GM12878 (cell line): ENCODE data around the gene CD93. TPM values are rescaled to one million over a fixed set of nuclear protein-coding genes. Genes with fewer than 3 reads are reported as not detected.

ENCODE experiments used
- ATAC-seq: fragments of 200-7000 bp; cut with Tn5 transposase; 3 replicates; pipeline ENCODE4 v1.9.1; 2020; ENCODE audit warnings: mild to moderate bottlenecking, moderate library complexity
- BruUV-seq: library from RNA; stranded (reverse); fragments of 400-500 nt; replicated peaks from 2 replicates; lab custom pipeline; 2021; lab: Mats Ljungman, UMichigan
- CTCF ChIA-PET: fragments of 300-600 bp; sonication (Branson Sonifier 250); formaldehyde crosslinking; extraction: SDS; loops from one replicate; lab custom pipeline; 2021; ENCODE audit warnings: inconsistent platforms; lab: Yijun Ruan, JAX
- POLR2A ChIA-PET: fragments of 350-600 bp; formaldehyde crosslinking; extraction: SDS; loops from one replicate; lab custom pipeline; 2021; ENCODE audit warnings: inconsistent platforms; lab: Charles Lee
- RAD21 ChIA-PET: fragments of 300-600 bp; sonication (Branson Sonifier 250); formaldehyde crosslinking; loops from one replicate; lab custom pipeline; 2023; ENCODE audit warnings: antibody characterized with exemption; ENCODE audit not compliant: unreplicated experiment; lab: Charles Lee
- SMC1A ChIA-PET: fragments of 300-600 bp; sonication (Branson Sonifier 250); formaldehyde crosslinking; loops from one replicate; lab custom pipeline; 2023; ENCODE audit not compliant: unreplicated experiment, uncharacterized antibody; lab: Charles Lee
- DNase-seq: peaks from one replicate; pipeline ENCODE4 v3.0.0-alpha.2; 2011; ENCODE audit warnings: low read depth, low spot score
- FAIRE-seq: peaks from 3 replicates; lab custom pipeline; 2011; peaks lifted over from hg19 to GRCh38; lab: Jason Lieb, UNC
- H2AFZ ChIP-seq: 2 replicates; pipeline ENCODE4 v1.6.0; 2011; ENCODE audit warnings: low read depth, low read length, control low read depth; ENCODE audit not compliant: control insufficient read depth
- H3K27ac ChIP-seq: 2 replicates; pipeline ENCODE4 v1.5.1; 2011; ENCODE audit warnings: control low read depth; ENCODE audit not compliant: control insufficient read depth, insufficient read depth
- H3K27me3 ChIP-seq, 2 experiments: replicated peaks in 1 of 2; 2 replicates each; pipeline versions ENCODE4 v1.6.0 to v1.6.1; 2011; ENCODE audit warnings: low read length in 1 of 2; ENCODE audit not compliant: control insufficient read depth in 2 of 2, insufficient read depth in 2 of 2
- H3K36me3 ChIP-seq, 2 experiments: 2 replicates each; pipeline ENCODE4 v1.5.1; 2011; ENCODE audit warnings: low read length in 1 of 2; ENCODE audit not compliant: control insufficient read depth in 2 of 2, insufficient read depth in 2 of 2
- H3K4me1 ChIP-seq: 2 replicates; pipeline ENCODE4 v1.6.1; 2011; ENCODE audit warnings: mild to moderate bottlenecking, low read length, moderate library complexity, mixed read lengths; ENCODE audit not compliant: control insufficient read depth, insufficient read depth
- H3K4me2 ChIP-seq: 2 replicates; pipeline ENCODE4 v1.6.0; 2011; ENCODE audit warnings: control low read depth; ENCODE audit not compliant: control insufficient read depth, insufficient read depth
- H3K4me3 ChIP-seq: fragments of 200-600 bp; sonication (generic); 2 replicates; pipeline ENCODE4 v1.5.1; 2016
- H3K79me2 ChIP-seq: 2 replicates; pipeline ENCODE4 v1.6.0; 2011; ENCODE audit warnings: low read length; ENCODE audit not compliant: control insufficient read depth, insufficient read depth
- H3K9ac ChIP-seq: 2 replicates; pipeline ENCODE4 v1.8.0; 2011; ENCODE audit warnings: low read length, control low read depth, mixed read lengths; ENCODE audit not compliant: control insufficient read depth, insufficient read depth
- H3K9me3 ChIP-seq: replicated peaks from 3 replicates; pipeline ENCODE4 v1.5.1; 2011; ENCODE audit warnings: mild to moderate bottlenecking, low read length; ENCODE audit not compliant: control insufficient read depth, insufficient read depth
- H4K20me1 ChIP-seq: 2 replicates; pipeline ENCODE4 v1.6.0; 2011; ENCODE audit not compliant: control insufficient read depth, insufficient read depth
- CHD4 ChIP-seq: fragments of 200-600 bp; sonication (generic); IDR thresholded peaks from 2 replicates; pipeline ENCODE4 v1.6.1; 2016; ENCODE audit warnings: mild to moderate bottlenecking
- E4F1 ChIP-seq: fragments of 450-650 bp; IDR thresholded peaks from 2 replicates; pipeline ENCODE4 v1.6.1; 2018; ENCODE audit warnings: borderline replicate concordance, mild to moderate bottlenecking; ENCODE audit not compliant: partially characterized antibody
- ETV6 ChIP-seq, 2 experiments: fragments of 450-650 bp in 1 of 2; IDR thresholded peaks in 1 of 2; conservative IDR thresholded peaks in 1 of 2; 2 replicates each; pipeline ENCODE4 v1.6.1; 2014; ENCODE audit warnings: antibody characterized with exemption in 1 of 2, borderline replicate concordance in 1 of 2, low read depth in 1 of 2, mild to moderate bottlenecking in 1 of 2, moderate library complexity in 1 of 2
- GATAD2B ChIP-seq: fragments of 450-650 bp; conservative IDR thresholded peaks from 2 replicates; pipeline ENCODE4 v1.6.1; 2017; ENCODE audit warnings: low read depth, mild to moderate bottlenecking, moderate library complexity
- HDAC6 ChIP-seq: fragments of 200-600 bp; sonication (generic); IDR thresholded peaks from one replicate; pipeline ENCODE4 v1.8.0; 2017; ENCODE audit warnings: antibody characterized with exemption; ENCODE audit not compliant: unreplicated experiment
- JUNB ChIP-seq: IDR thresholded peaks from 2 replicates; pipeline ENCODE4 v1.6.1; 2016; ENCODE audit warnings: antibody characterized with exemption, mild to moderate bottlenecking
- KAT2A ChIP-seq: conservative IDR thresholded peaks from 2 replicates; pipeline ENCODE4 v1.6.1; 2011; ENCODE audit warnings: low read depth, low read length; ENCODE audit not compliant: control insufficient read depth
- SMAD5 ChIP-seq: IDR thresholded peaks from 2 replicates; pipeline ENCODE4 v1.6.1; 2016; ENCODE audit warnings: antibody characterized with exemption, low read depth
- SREBF2 ChIP-seq: IDR thresholded peaks from 2 replicates; pipeline ENCODE4 v1.6.1; 2012; ENCODE audit warnings: mild to moderate bottlenecking, low read length
- WGBS: methylation state at CpG from one replicate; pipeline ENCODE4 v1.1.6; 2016; ENCODE audit warnings: low lambda C conversion rate; ENCODE audit not compliant: insufficient replicate concordance, insufficient coverage; ENCODE audit errors: missing lambda C conversion rate; 5-methylcytosine and 5-hydroxymethylcytosine counted together
- in situ Hi-C: fragments of 300-500 bp; cut with MboI; formaldehyde crosslinking; loops from 9 replicates; pipeline ENCODE4 v1.14.3; 2018; ENCODE audit warnings: mixed read lengths
- intact Hi-C: fragments of 100-400 bp; cut with micrococcal nuclease; formaldehyde crosslinking; loops from one replicate; pipeline ENCODE4 v1.14.2; 2022; ENCODE audit not compliant: unreplicated experiment
- polyA plus RNA-seq, 11 experiments: library from polyadenylated mRNA; depleted of rRNA in 4 of 11; unstranded in 6 of 11; stranded (reverse) in 5 of 11; fragments of >200 nt; fragmentation: Nextera tagmentation in 4 of 11; fragmentation: Illumina TruSeq in 1 of 11; extraction: Ambion mirVana in 4 of 11; extraction: Trizol in 1 of 11; gene quantifications; 1 replicate in 1 of 11; 2 replicates in 10 of 11; pipeline versions ENCODE4 v1.2.1 to v1.2.3, GENCODE V29; 2011 to 2016; ENCODE audit warnings: inconsistent platforms in 2 of 11, missing spikeins in 2 of 11, low read depth in 1 of 11
- total RNA-seq, 4 experiments: library from RNA; depleted of rRNA in 3 of 4; stranded (reverse); fragments of >200 nt in 3 of 4; fragmentation: Illumina TruSeq in 1 of 4; extraction: Trizol in 1 of 4; gene quantifications; 2 replicates each; pipeline versions ENCODE4 v1.2.1 to v1.2.3, GENCODE V29; 2013 to 2021
- TF ChIP-seq, protein P1 (sequence below): fragments of 450-650 bp; IDR thresholded peaks from 2 replicates; pipeline ENCODE4 v1.6.1; 2018; ENCODE audit warnings: mild to moderate bottlenecking, low read depth, moderate library complexity; ENCODE audit not compliant: partially characterized antibody

Gene CD93
- total and polyA plus RNA-seq, 10 of the 15 experiments (the other 5 are each of a cell fraction or from before 2014, with no cell fraction given) = 0.20 to 2.7 (median 0.92) TPM

GRCh38 chr20:23094927-23095326 lies 8.8 kb upstream of the CD93 start (continued):
- no peak for TF ChIP-seq HDAC6
- no peak for TF ChIP-seq E4F1
- no peak for TF ChIP-seq SREBF2
- no peak for TF ChIP-seq KAT2A

GRCh38 chr20:23094213-23094896 lies 8.2 kb upstream of the CD93 start:
- 0 out of 3 replicates have a peak, but pooled peaks have one; percentile 10 for ATAC-seq
- in situ Hi-C loops = no loop called here
- ChIA-PET SMC1A (interaction anchor here (0.6 to 4.3 kb wide), 7 partner anchors 12 to 34 kb away, joined by 3 to 52 read pairs (median 4); no protein-coding TSS in a partner anchor), RAD21 (interaction anchor here (3.2 kb wide), 1 partner anchor 22 kb away, joined by 20 read pairs; no protein-coding TSS in a partner anchor), CTCF (interaction anchor here (1.1 to 1.6 kb wide), 4 partner anchors 11 to 31 kb away, joined by 3 to 7 read pairs (median 3); no protein-coding TSS in a partner anchor), POLR2A (interaction anchor here (1.0 to 1.4 kb wide), 2 partner anchors 29 to 32 kb away, joined by 3 to 4 read pairs; no protein-coding TSS in a partner anchor)
- BruUV-seq = no TSS peak
- H3K27ac ChIP-seq = no peak overlapping the region
- peak in 1 of 2 experiments; percentile 39; a peak in 1 of 4 replicates for TF ChIP-seq ETV6 (conservative IDR thresholded peaks at IDR 0.05 in 1 of 2, IDR thresholded peaks at IDR 0.05 in 1 of 2; ENCODE audit: borderline replicate concordance in 1 of 2, low read depth in 1 of 2)
- no peak for TF ChIP-seq E4F1
- no peak for TF ChIP-seq SMAD5
- TF ChIP-seq, protein P1, sequence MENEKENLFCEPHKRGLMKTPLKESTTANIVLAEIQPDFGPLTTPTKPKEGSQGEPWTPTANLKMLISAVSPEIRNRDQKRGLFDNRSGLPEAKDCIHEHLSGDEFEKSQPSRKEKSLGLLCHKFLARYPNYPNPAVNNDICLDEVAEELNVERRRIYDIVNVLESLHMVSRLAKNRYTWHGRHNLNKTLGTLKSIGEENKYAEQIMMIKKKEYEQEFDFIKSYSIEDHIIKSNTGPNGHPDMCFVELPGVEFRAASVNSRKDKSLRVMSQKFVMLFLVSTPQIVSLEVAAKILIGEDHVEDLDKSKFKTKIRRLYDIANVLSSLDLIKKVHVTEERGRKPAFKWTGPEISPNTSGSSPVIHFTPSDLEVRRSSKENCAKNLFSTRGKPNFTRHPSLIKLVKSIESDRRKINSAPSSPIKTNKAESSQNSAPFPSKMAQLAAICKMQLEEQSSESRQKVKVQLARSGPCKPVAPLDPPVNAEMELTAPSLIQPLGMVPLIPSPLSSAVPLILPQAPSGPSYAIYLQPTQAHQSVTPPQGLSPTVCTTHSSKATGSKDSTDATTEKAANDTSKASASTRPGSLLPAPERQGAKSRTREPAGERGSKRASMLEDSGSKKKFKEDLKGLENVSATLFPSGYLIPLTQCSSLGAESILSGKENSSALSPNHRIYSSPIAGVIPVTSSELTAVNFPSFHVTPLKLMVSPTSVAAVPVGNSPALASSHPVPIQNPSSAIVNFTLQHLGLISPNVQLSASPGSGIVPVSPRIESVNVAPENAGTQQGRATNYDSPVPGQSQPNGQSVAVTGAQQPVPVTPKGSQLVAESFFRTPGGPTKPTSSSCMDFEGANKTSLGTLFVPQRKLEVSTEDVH = no peak
- no peak for TF ChIP-seq GATAD2B
- TF ChIP-seq CHD4 = no peak
- TF ChIP-seq JUNB = peak; percentile 33; the same call in 1 of the 2 replicates
- FAIRE-seq = no peak
- no peaks in the 10 kb centered on the region for H3K9me3 ChIP-seq
- H3K4me2 ChIP-seq = no peak overlapping the region
- DNase-seq = no peak
- no peak overlapping the region for H3K4me3 ChIP-seq
- H2AFZ ChIP-seq = no peak overlapping the region
- intact Hi-C loops = no loop called here
- 20% methylated on average over 13 of the region's 13 CpGs for WGBS
- peaks cover 0 to 6% of the 10 kb centered on the region in 2 experiments; a peak in 1 of 4 replicates for H3K27me3 ChIP-seq
- H3K9ac ChIP-seq = no peak overlapping the region
- H4K20me1 ChIP-seq = no peaks in the 10 kb centered on the region
- no peaks in the 10 kb centered on the region for H3K36me3 ChIP-seq
- no peaks in the 10 kb centered on the region for H3K4me1 ChIP-seq
- H3K79me2 ChIP-seq = no peaks in the 10 kb centered on the region
